HL-60 (cell line): ENCODE data around the gene CCK.

Experiments
- DNase-seq, 2 experiments: peaks; one replicate each; pipeline ENCODE4 v3.0.0-alpha.2; 2010 to 2020; ENCODE audit warnings: low read depth in 1 of 2, low spot score in 1 of 2
- H3K27ac ChIP-seq: fragments of 250-450 bp; sonication (Bioruptor Pico); replicated peaks from 2 replicates; pipeline ENCODE4 v1.5.1; 2020; ENCODE audit warnings: mild to moderate bottlenecking, moderate library complexity
- H3K27me3 ChIP-seq: fragments of 250-450 bp; sonication (Bioruptor Pico); 2 replicates; pipeline ENCODE4 v1.5.1; 2021; ENCODE audit warnings: mild to moderate bottlenecking, moderate library complexity; ENCODE audit not compliant: insufficient read depth, poor library complexity, severe bottlenecking
- H3K4me3 ChIP-seq: replicated peaks from 2 replicates; pipeline ENCODE4 v1.5.1; 2011; ENCODE audit warnings: mild to moderate bottlenecking, control low read depth, low read length; ENCODE audit not compliant: insufficient read depth
- CTCF ChIP-seq: IDR thresholded peaks from one replicate; pipeline ENCODE4 v1.5.1; 2011; ENCODE audit warnings: low read length, control low read depth, inconsistent platforms; ENCODE audit not compliant: insufficient read depth
- GABPA ChIP-seq: IDR thresholded peaks from 2 replicates; pipeline ENCODE4 v1.6.1; 2012; ENCODE audit warnings: low read depth
- POLR2AphosphoS5 ChIP-seq: IDR thresholded peaks from 2 replicates; pipeline ENCODE4 v1.6.1; 2012; ENCODE audit warnings: low read depth
- SPI1 ChIP-seq: IDR thresholded peaks from 2 replicates; pipeline ENCODE4 v1.6.1; 2012; ENCODE audit warnings: low read depth, mild to moderate bottlenecking, borderline replicate concordance
- TF ChIP-seq, protein P1 (sequence below): IDR thresholded peaks from 2 replicates; pipeline ENCODE4 v1.6.1; 2012; ENCODE audit warnings: low read depth; ENCODE audit not compliant: insufficient replicate concordance

CCK gene

GRCh38 chr3:42214064-42214463 is 51.9 kb downstream of the CCK start:
- no peak for DNase-seq
- Histone ChIP-seq H3K27me3 (no peaks in the 10 kb centered on the region), H3K27ac (no peak overlapping the region), H3K4me3 (no peak overlapping the region)
- TF ChIP-seq POLR2AphosphoS5 (no peak), GABPA (no peak), CTCF (no peak), SPI1 (no peak)
- TF ChIP-seq, protein P1, sequence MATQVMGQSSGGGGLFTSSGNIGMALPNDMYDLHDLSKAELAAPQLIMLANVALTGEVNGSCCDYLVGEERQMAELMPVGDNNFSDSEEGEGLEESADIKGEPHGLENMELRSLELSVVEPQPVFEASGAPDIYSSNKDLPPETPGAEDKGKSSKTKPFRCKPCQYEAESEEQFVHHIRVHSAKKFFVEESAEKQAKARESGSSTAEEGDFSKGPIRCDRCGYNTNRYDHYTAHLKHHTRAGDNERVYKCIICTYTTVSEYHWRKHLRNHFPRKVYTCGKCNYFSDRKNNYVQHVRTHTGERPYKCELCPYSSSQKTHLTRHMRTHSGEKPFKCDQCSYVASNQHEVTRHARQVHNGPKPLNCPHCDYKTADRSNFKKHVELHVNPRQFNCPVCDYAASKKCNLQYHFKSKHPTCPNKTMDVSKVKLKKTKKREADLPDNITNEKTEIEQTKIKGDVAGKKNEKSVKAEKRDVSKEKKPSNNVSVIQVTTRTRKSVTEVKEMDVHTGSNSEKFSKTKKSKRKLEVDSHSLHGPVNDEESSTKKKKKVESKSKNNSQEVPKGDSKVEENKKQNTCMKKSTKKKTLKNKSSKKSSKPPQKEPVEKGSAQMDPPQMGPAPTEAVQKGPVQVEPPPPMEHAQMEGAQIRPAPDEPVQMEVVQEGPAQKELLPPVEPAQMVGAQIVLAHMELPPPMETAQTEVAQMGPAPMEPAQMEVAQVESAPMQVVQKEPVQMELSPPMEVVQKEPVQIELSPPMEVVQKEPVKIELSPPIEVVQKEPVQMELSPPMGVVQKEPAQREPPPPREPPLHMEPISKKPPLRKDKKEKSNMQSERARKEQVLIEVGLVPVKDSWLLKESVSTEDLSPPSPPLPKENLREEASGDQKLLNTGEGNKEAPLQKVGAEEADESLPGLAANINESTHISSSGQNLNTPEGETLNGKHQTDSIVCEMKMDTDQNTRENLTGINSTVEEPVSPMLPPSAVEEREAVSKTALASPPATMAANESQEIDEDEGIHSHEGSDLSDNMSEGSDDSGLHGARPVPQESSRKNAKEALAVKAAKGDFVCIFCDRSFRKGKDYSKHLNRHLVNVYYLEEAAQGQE: no peak

DNA sequence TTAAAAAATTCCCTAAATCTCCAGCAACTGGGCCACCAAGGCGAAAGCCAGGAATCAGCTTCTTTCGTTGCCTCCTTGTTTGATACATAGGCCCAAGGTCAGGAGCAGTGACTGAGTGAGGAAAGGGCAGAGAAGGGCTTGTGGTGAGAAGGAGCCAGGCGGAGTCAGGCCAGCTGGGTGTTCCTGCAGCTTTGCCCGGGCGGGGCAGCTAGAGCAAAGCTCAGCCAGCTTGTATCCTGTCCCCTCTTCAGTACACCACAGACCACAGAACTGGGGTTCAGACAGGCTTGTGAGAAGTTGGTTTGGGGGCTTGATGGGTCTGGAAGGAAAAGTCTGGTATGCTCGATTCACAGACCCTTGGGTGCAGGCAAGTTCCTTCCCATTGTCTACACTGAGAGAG is 52.6 kb downstream of the CCK start:
- Histone ChIP-seq H3K4me3 (no peak overlapping the region), H3K27ac (no peak overlapping the region), H3K27me3 (no peaks in the 10 kb centered on the region)
- TF ChIP-seq, protein P1: no peak
- no peak for TF ChIP-seq POLR2AphosphoS5
- no peak for TF ChIP-seq CTCF
- TF ChIP-seq SPI1: no peak
- no peak for TF ChIP-seq GABPA
- no peak for DNase-seq

DNA sequence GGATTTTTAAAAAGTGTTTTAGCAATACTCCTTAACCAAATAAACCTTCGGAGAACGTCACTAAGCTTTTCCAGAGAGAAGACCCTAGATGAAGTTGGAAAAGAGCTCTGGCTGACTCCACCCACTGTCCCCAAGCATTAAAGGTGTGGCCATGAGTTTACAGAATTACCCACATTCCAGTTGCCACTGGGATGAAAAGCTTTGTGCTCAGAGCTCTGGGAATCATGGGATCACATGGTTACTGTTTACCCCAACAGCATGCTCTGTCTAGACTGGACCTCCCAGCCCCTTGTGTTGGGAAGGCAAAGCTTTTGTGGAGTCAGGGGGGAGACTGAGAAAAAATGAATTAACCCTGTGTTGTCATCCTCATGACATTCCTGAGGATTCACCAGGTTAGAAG is 55.3 kb downstream of the CCK start:
- no peak overlapping the region for H3K4me3 ChIP-seq
- H3K27me3 ChIP-seq: no peaks in the 10 kb centered on the region
- no peak for DNase-seq
- TF ChIP-seq, protein P1: no peak
- TF ChIP-seq SPI1: no peak
- no peak for TF ChIP-seq GABPA
- TF ChIP-seq POLR2AphosphoS5: no peak
- no peak for TF ChIP-seq CTCF
- H3K27ac ChIP-seq: no peak overlapping the region
